ENCODE measurements around the gene F8A1.

DNA sequence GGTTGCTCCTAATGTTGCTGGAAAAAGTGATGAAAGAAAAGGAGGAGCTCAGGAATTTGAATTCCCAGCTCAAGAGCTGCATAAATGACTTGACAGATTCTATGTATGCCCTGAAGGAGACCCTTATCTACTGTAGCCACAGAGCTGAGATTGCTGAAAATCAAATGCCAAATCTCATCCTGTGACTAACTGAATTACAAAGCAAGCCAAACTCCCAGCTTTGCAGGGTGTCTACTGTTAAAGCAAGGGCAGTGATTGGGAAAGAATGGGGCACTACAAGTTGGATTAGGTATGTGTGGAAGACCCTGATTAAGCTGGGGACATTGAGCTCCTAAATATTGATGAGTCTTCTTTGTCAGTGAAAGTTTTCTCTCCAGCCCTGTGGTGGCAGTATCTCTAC lies 30.9 kb upstream of the F8A1 start:
- TF ChIP-seq, protein P1, sequence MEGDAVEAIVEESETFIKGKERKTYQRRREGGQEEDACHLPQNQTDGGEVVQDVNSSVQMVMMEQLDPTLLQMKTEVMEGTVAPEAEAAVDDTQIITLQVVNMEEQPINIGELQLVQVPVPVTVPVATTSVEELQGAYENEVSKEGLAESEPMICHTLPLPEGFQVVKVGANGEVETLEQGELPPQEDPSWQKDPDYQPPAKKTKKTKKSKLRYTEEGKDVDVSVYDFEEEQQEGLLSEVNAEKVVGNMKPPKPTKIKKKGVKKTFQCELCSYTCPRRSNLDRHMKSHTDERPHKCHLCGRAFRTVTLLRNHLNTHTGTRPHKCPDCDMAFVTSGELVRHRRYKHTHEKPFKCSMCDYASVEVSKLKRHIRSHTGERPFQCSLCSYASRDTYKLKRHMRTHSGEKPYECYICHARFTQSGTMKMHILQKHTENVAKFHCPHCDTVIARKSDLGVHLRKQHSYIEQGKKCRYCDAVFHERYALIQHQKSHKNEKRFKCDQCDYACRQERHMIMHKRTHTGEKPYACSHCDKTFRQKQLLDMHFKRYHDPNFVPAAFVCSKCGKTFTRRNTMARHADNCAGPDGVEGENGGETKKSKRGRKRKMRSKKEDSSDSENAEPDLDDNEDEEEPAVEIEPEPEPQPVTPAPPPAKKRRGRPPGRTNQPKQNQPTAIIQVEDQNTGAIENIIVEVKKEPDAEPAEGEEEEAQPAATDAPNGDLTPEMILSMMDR (IDR thresholded peaks at IDR 0.05; ENCODE audit: low read length), result no peak
- TF ChIP-seq EZH2 (IDR thresholded peaks at IDR 0.05; ENCODE audit: borderline replicate concordance, low read length), result no peak

Data from OCI-LY1 (cell line).